GM12875 (cell line): ENCODE data around the gene TLR7.

Experiments used
- H3K4me3 ChIP-seq: one replicate; pipeline ENCODE4 v1.5.1; 2011; ENCODE audit warnings: low read depth, low read length, control low read depth
- TF ChIP-seq, protein P1 (sequence below): IDR thresholded peaks from 2 replicates; pipeline ENCODE4 v1.5.1; 2011; ENCODE audit warnings: low read depth, mild to moderate bottlenecking, control low read depth, inconsistent platforms, low read length, moderate library complexity, borderline replicate concordance; ENCODE audit not compliant: insufficient read depth

TLR7 gene

DNA sequence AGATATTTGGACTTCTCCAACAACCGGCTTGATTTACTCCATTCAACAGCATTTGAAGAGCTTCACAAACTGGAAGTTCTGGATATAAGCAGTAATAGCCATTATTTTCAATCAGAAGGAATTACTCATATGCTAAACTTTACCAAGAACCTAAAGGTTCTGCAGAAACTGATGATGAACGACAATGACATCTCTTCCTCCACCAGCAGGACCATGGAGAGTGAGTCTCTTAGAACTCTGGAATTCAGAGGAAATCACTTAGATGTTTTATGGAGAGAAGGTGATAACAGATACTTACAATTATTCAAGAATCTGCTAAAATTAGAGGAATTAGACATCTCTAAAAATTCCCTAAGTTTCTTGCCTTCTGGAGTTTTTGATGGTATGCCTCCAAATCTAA is 20.3 kb downstream of the TLR7 start:
- TF ChIP-seq, protein P1, sequence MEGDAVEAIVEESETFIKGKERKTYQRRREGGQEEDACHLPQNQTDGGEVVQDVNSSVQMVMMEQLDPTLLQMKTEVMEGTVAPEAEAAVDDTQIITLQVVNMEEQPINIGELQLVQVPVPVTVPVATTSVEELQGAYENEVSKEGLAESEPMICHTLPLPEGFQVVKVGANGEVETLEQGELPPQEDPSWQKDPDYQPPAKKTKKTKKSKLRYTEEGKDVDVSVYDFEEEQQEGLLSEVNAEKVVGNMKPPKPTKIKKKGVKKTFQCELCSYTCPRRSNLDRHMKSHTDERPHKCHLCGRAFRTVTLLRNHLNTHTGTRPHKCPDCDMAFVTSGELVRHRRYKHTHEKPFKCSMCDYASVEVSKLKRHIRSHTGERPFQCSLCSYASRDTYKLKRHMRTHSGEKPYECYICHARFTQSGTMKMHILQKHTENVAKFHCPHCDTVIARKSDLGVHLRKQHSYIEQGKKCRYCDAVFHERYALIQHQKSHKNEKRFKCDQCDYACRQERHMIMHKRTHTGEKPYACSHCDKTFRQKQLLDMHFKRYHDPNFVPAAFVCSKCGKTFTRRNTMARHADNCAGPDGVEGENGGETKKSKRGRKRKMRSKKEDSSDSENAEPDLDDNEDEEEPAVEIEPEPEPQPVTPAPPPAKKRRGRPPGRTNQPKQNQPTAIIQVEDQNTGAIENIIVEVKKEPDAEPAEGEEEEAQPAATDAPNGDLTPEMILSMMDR: no peak
- H3K4me3 ChIP-seq: no peak overlapping the region

DNA sequence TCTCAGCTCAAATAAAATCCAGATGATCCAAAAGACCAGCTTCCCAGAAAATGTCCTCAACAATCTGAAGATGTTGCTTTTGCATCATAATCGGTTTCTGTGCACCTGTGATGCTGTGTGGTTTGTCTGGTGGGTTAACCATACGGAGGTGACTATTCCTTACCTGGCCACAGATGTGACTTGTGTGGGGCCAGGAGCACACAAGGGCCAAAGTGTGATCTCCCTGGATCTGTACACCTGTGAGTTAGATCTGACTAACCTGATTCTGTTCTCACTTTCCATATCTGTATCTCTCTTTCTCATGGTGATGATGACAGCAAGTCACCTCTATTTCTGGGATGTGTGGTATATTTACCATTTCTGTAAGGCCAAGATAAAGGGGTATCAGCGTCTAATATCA is 20.9 kb downstream of the TLR7 start:
- no peak overlapping the region for H3K4me3 ChIP-seq
- TF ChIP-seq, protein P1: no peak

DNA sequence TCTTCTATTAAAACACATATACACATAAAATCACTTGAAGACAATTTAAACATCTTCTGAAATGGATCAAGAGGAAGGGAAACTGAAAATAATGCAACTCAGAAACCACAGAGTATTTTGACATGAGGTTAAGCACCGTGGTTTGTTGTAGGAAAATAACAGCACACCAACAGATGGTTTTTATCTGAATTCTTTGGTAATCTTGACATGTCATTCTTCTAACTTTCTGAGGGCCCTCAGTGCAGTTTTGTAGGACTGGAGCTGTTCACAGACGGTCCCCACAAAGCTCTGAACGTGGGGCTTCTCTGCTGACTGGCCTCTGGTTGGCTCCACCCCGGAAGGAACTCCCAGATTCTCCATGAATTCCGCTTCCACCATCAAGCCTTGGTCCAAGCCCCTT is 23.6 kb downstream of the TLR7 start:
- H3K4me3 ChIP-seq: no peak overlapping the region
- TF ChIP-seq, protein P1: no peak

DNA sequence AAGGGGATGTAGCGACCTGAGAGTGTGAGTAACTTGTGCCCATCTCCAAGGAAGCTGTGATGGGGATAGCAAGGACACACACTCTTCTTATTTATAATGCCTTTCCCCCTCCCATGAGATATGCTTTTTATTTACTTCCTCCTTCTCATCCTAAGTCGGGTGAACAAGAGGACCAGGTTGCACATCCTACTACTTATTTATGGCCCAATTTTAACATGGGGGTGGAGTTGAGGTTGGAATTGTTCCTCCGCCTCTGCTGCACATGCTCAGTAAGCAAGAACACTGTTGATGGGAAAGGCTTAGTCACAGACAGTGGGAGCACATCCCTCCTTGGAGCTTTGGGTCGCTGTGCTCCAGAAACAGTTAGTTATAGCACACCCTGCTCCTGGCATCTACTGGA is 24.3 kb downstream of the TLR7 start:
- TF ChIP-seq, protein P1: no peak

DNA sequence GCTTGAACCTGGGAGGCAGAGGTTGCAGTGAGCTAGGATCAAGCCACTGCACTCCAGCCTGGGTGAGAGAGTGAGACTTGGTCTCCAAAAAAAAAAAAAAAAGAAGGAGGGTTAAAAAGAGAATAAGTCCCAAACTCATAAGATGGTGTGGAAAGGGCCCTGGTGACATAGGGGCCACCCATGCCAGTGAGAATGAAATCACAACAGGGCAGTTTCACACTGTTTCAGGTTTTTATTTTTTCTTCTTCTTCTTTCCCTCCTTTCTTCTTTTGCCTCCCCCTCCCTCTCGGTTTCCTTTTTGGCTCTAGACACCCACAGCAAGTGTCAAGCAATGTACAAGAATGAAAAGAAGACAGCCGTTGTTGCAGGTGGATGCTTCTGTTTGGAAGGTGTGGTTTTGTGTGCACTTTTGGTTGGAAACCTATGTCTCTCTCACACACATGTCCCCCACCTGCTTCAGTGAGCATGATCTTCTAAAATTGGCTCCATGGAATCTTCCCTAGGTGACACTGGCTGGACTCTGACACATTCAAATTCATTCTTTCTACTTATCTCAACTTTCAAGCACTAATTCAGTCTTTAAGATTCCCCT is 25.1 kb downstream of the TLR7 start:
- H3K4me3 ChIP-seq: no peak overlapping the region
- TF ChIP-seq, protein P1: no peak

More for the DNA sequence above, 24.3 kb downstream of the TLR7 start:
- H3K4me3 ChIP-seq: no peak overlapping the region

DNA sequence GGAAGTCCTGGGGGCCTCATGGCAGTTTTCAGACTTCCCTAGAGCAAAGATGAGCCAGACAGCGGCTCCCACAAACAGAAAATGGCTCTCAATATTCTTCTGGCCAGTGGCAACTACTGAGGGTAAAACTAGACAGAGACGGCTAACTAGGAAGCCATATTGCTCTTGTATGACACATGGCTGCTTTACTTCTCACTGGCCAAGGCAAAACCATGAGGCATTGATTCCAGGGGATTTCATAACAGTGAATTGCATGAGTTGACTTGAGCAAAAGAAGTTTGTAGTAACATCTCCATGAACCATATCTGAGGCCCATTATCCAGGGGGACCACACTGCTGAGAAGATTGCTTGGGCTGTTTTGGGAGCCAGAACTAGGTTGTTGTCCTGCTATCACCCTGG is 25.8 kb downstream of the TLR7 start:
- TF ChIP-seq, protein P1: no peak
- no peak overlapping the region for H3K4me3 ChIP-seq
